Tibial nerve (tissue), 4 donors: Measurements from ENCODE around the gene AGT.
"Not testable (repeated sequence)": the region's sequence is repeated elsewhere in the genome, so short reads cannot be mapped to it uniquely, and the experiment has no call there.

Experiments
- EP300 ChIP-seq, 2 donors: sonication (generic); formaldehyde crosslinking; IDR thresholded peaks; one replicate each; pipeline ENCODE4 v1.6.1; 2017; ENCODE audit warnings: antibody characterized with exemption in 2 of 2, mild to moderate bottlenecking in 1 of 2
- POLR2A ChIP-seq, 2 donors: fragments of 450-650 bp; IDR thresholded peaks; one replicate each; pipeline ENCODE4 v1.6.1; 2017; ENCODE audit warnings: antibody characterized with exemption in 2 of 2, mild to moderate bottlenecking in 2 of 2, moderate library complexity in 2 of 2
- TF ChIP-seq, protein P1 (sequence below), 5 experiments: fragments of 200-600 bp in 3 of 5; fragments of 450-650 bp in 2 of 5; sonication (generic) in 3 of 5; IDR thresholded peaks; one replicate each; pipeline ENCODE4 v1.5.1; 2016 to 2019; ENCODE audit warnings: antibody characterized with exemption in 5 of 5, mild to moderate bottlenecking in 3 of 5, moderate library complexity in 2 of 5

DNA sequence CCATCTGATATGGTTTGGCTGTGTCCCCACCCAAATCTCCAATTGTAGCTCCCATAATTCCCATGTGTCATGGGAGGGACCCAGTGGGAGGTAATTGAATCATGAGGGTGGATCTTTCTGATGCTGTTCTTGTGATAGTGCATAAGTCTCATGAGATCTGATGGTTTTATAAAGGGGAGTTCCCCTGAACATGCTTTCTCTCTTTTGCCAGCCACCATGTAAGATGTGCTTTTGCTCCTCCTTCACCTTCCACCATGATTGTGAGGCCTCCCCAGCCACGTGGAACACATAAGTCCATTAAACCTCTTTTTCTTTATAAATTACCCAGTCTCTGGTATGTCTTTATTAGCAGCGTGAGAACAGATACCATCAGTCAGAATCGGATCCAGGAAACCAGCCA is 2.5 kb upstream of the AGT start:
- TF ChIP-seq, protein P1, sequence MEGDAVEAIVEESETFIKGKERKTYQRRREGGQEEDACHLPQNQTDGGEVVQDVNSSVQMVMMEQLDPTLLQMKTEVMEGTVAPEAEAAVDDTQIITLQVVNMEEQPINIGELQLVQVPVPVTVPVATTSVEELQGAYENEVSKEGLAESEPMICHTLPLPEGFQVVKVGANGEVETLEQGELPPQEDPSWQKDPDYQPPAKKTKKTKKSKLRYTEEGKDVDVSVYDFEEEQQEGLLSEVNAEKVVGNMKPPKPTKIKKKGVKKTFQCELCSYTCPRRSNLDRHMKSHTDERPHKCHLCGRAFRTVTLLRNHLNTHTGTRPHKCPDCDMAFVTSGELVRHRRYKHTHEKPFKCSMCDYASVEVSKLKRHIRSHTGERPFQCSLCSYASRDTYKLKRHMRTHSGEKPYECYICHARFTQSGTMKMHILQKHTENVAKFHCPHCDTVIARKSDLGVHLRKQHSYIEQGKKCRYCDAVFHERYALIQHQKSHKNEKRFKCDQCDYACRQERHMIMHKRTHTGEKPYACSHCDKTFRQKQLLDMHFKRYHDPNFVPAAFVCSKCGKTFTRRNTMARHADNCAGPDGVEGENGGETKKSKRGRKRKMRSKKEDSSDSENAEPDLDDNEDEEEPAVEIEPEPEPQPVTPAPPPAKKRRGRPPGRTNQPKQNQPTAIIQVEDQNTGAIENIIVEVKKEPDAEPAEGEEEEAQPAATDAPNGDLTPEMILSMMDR (IDR thresholded peaks at IDR 0.05): not testable (repeated sequence)
- TF ChIP-seq POLR2A, EP300 (IDR thresholded peaks at IDR 0.05): not testable (repeated sequence)
